Measurements from ENCODE around the gene AP3S2.

Gene AP3S2

GRCh38 chr15:89820666-89821611 is 72.9 kb downstream of the AP3S2 start:
- peaks cover under 1% of the 10 kb centered on the region; the same call in 1 of the 2 replicates for H3K9me3 ChIP-seq (ENCODE audit: insufficient read depth, low read length)
- peaks cover 11% of the 10 kb centered on the region for H3K27me3 ChIP-seq (ENCODE audit: insufficient read depth, insufficient read length)
- H3K4me3 ChIP-seq (ENCODE audit: insufficient read length, low read depth): no peak overlapping the region
- H3K9ac ChIP-seq (ENCODE audit: insufficient read length, low read depth): no peak overlapping the region
- peaks cover 13% of the 10 kb centered on the region for H3K4me1 ChIP-seq (ENCODE audit: insufficient read depth, insufficient read length)
- no peak for DNase-seq (ENCODE audit: low read depth, low spot score)
- no peak for TF ChIP-seq ZNF274 (IDR thresholded peaks at IDR 0.05; ENCODE audit: low read depth, low read length)
- TF ChIP-seq YY1 (IDR thresholded peaks at IDR 0.05; ENCODE audit: insufficient read depth, insufficient read length): no peak
- TF ChIP-seq SUZ12 (IDR thresholded peaks at IDR 0.05; ENCODE audit: extremely low read depth, insufficient read depth, insufficient read length): no peak
- H3K36me3 ChIP-seq (ENCODE audit: insufficient read depth, insufficient read length, low read length): no peaks in the 10 kb centered on the region

DNA sequence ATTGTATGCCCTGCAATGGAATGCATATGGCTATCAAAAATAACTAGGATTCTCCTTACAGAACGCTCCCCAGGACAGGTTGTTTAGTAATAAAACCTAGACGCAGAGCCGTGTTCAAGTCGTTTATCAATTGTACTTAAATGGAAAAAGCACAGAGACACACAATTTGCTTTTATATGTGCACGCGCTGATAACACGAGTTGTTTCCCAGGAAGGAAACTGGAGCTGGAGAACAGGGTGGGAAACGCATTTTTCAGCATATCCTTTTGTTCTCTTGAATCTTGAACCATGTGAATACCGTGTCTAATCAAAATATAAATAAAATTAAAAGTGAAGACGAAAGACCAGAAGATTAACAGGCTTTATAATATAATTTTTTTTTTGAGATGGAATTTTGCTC is 75.5 kb downstream of the AP3S2 start:
- no peak for DNase-seq (ENCODE audit: low read depth, low spot score)
- H3K27me3 ChIP-seq (ENCODE audit: insufficient read depth, insufficient read length): peaks cover 34% of the 10 kb centered on the region
- TF ChIP-seq ZNF274 (IDR thresholded peaks at IDR 0.05; ENCODE audit: low read depth, low read length): no peak
- TF ChIP-seq YY1 (IDR thresholded peaks at IDR 0.05; ENCODE audit: insufficient read depth, insufficient read length): no peak
- TF ChIP-seq SUZ12 (IDR thresholded peaks at IDR 0.05; ENCODE audit: extremely low read depth, insufficient read depth, insufficient read length): no peak
- no peaks in the 10 kb centered on the region for H3K36me3 ChIP-seq (ENCODE audit: insufficient read depth, insufficient read length, low read length)
- H3K9ac ChIP-seq (ENCODE audit: insufficient read length, low read depth): no peak overlapping the region
- peaks cover 10% of the 10 kb centered on the region for H3K4me1 ChIP-seq (ENCODE audit: insufficient read depth, insufficient read length)
- peaks cover 6% of the 10 kb centered on the region; the same call in 1 of the 2 replicates for H3K9me3 ChIP-seq (ENCODE audit: insufficient read depth, low read length)
- H3K4me3 ChIP-seq (ENCODE audit: insufficient read length, low read depth): no peak overlapping the region

- peaks cover 6% of the 10 kb centered on the region; the same call in 1 of the 2 replicates for H3K9me3 ChIP-seq (ENCODE audit: insufficient read depth, low read length)
These were observed 76.0 kb downstream of the AP3S2 start for GRCh38 chr15:89817701-89818280.

DNA sequence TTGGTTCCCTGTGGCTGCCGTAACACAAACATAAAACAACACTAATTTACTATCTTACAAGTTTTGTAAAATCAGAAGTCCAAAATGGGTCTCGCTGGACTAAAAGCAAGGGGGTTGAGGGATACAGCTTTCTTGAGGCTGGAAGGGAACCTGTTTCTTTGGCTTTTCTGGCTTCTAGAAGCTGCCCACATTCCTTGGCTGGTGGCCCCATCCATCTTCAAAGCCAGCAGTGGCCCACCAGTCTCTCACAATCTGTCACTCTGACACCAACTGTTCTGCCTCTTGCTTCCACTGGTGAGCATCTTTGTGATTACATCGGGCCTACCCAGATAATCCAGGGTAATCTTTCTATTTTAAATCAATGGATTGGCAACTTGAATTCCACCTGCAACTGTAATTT is 78.0 kb downstream of the AP3S2 start:
- H3K9me3 ChIP-seq (ENCODE audit: insufficient read depth, low read length): peaks cover 6% of the 10 kb centered on the region; the same call in 1 of the 2 replicates
- TF ChIP-seq SUZ12 (IDR thresholded peaks at IDR 0.05; ENCODE audit: extremely low read depth, insufficient read depth, insufficient read length): no peak
- no peak for TF ChIP-seq ZNF274 (IDR thresholded peaks at IDR 0.05; ENCODE audit: low read depth, low read length)
- no peak for TF ChIP-seq YY1 (IDR thresholded peaks at IDR 0.05; ENCODE audit: insufficient read depth, insufficient read length)
- H3K27me3 ChIP-seq (ENCODE audit: insufficient read depth, insufficient read length): peaks cover 36% of the 10 kb centered on the region
- no peak for DNase-seq (ENCODE audit: low read depth, low spot score)
- H3K9ac ChIP-seq (ENCODE audit: insufficient read length, low read depth): no peak overlapping the region
- no peaks in the 10 kb centered on the region for H3K36me3 ChIP-seq (ENCODE audit: insufficient read depth, insufficient read length, low read length)
- peaks cover 7% of the 10 kb centered on the region for H3K4me1 ChIP-seq (ENCODE audit: insufficient read depth, insufficient read length)
- H3K4me3 ChIP-seq (ENCODE audit: insufficient read length, low read depth): no peak overlapping the region

More at GRCh38 chr15:89817701-89818280, 76.0 kb downstream of the AP3S2 start:
- H3K27me3 ChIP-seq (ENCODE audit: insufficient read depth, insufficient read length): peaks cover 36% of the 10 kb centered on the region
- TF ChIP-seq YY1 (IDR thresholded peaks at IDR 0.05; ENCODE audit: insufficient read depth, insufficient read length): no peak
- no peak for TF ChIP-seq SUZ12 (IDR thresholded peaks at IDR 0.05; ENCODE audit: extremely low read depth, insufficient read depth, insufficient read length)
- no peak for TF ChIP-seq ZNF274 (IDR thresholded peaks at IDR 0.05; ENCODE audit: low read depth, low read length)
- no peak for DNase-seq (ENCODE audit: low read depth, low spot score)
- peaks cover 9% of the 10 kb centered on the region for H3K4me1 ChIP-seq (ENCODE audit: insufficient read depth, insufficient read length)
- H3K4me3 ChIP-seq (ENCODE audit: insufficient read length, low read depth): no peak overlapping the region
- H3K36me3 ChIP-seq (ENCODE audit: insufficient read depth, insufficient read length, low read length): no peaks in the 10 kb centered on the region
- no peak overlapping the region for H3K9ac ChIP-seq (ENCODE audit: insufficient read length, low read depth)

DNA sequence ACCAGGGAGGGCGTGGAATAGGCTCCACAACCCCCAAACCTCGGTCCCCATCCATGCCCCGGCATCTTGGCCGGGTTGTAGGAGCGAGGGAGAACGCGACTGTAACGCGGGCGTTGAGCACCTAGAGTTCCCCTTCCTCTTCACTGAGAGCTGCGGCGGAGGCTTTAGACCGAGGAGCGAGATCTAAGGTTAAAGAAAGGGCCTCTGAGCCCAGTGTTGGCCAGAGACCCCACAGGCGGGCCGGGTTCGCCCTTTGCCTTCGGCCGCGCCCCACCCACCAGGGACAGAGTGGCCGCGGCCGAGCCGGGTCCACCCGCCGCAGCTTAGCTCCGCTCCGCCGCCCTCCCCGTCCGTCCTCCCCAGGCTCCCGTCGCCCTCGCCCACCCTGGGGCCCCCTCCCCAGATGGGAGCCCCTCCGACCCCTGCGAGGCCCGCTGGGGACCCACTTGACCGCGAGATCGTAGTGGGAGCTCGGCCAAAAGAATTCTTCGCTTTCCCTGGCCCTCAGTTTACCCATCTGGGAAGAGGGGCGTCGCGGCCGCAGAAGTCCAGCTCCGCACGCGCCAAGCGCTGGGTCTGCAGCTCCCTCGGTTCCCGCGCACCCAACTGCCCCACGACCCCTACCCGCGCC is 79.6 kb downstream of the AP3S2 start:
- H3K9me3 ChIP-seq (ENCODE audit: insufficient read depth, low read length): peaks cover 6% of the 10 kb centered on the region; the same call in 1 of the 2 replicates
- peak overlapping the region; percentile 59 for H3K9ac ChIP-seq (ENCODE audit: insufficient read length, low read depth)
- DNase-seq (ENCODE audit: low read depth, low spot score): no peak
- TF ChIP-seq SUZ12 (IDR thresholded peaks at IDR 0.05; ENCODE audit: extremely low read depth, insufficient read depth, insufficient read length) (no peak), YY1 (IDR thresholded peaks at IDR 0.05; ENCODE audit: insufficient read depth, insufficient read length) (no peak), ZNF274 (IDR thresholded peaks at IDR 0.05; ENCODE audit: low read depth, low read length) (no peak)
- H3K4me3 ChIP-seq (ENCODE audit: insufficient read length, low read depth): peak overlapping the region; percentile 55
- H3K27me3 ChIP-seq (ENCODE audit: insufficient read depth, insufficient read length): peaks cover 36% of the 10 kb centered on the region
- no peaks in the 10 kb centered on the region for H3K36me3 ChIP-seq (ENCODE audit: insufficient read depth, insufficient read length, low read length)
- peaks cover 13% of the 10 kb centered on the region for H3K4me1 ChIP-seq (ENCODE audit: insufficient read depth, insufficient read length)

- peaks cover 6% of the 10 kb centered on the region; the same call in 1 of the 2 replicates for H3K9me3 ChIP-seq (ENCODE audit: insufficient read depth, low read length)
- no peak for DNase-seq (ENCODE audit: low read depth, low spot score)
- peaks cover 36% of the 10 kb centered on the region for H3K27me3 ChIP-seq (ENCODE audit: insufficient read depth, insufficient read length)
- TF ChIP-seq YY1 (IDR thresholded peaks at IDR 0.05; ENCODE audit: insufficient read depth, insufficient read length) (no peak), SUZ12 (IDR thresholded peaks at IDR 0.05; ENCODE audit: extremely low read depth, insufficient read depth, insufficient read length) (no peak), ZNF274 (IDR thresholded peaks at IDR 0.05; ENCODE audit: low read depth, low read length) (no peak)
- no peak overlapping the region for H3K4me3 ChIP-seq (ENCODE audit: insufficient read length, low read depth)
- H3K9ac ChIP-seq (ENCODE audit: insufficient read length, low read depth): no peak overlapping the region
- peaks cover 17% of the 10 kb centered on the region for H3K4me1 ChIP-seq (ENCODE audit: insufficient read depth, insufficient read length)
- H3K36me3 ChIP-seq (ENCODE audit: insufficient read depth, insufficient read length, low read length): no peaks in the 10 kb centered on the region
These were observed 80.2 kb downstream of the AP3S2 start for GRCh38 chr15:89813381-89814111.

Data from NT2/D1 (cell line).